Suprapubic skin (tissue), 4 donors: ENCODE measurements around the gene PRICKLE2.

Experiments used
- EP300 ChIP-seq: sonication (generic); formaldehyde crosslinking; IDR thresholded peaks from one replicate; pipeline ENCODE4 v1.6.1; 2017; ENCODE audit warnings: antibody characterized with exemption
- POLR2A ChIP-seq, 2 donors: fragments of 450-650 bp; IDR thresholded peaks; one replicate each; pipeline ENCODE4 v1.6.1; 2017; ENCODE audit warnings: antibody characterized with exemption in 2 of 2, mild to moderate bottlenecking in 2 of 2, moderate library complexity in 2 of 2
- POLR2AphosphoS5 ChIP-seq, 3 donors: sonication (generic); formaldehyde crosslinking; IDR thresholded peaks; one replicate each; pipeline ENCODE4 v1.6.1; 2017; ENCODE audit warnings: antibody characterized with exemption in 3 of 3
- TF ChIP-seq, protein P1 (sequence below), 2 donors: fragments of 200-600 bp in 1 of 2; fragments of 450-650 bp in 1 of 2; sonication (generic) in 1 of 2; IDR thresholded peaks; one replicate each; pipeline ENCODE4 v1.5.1; 2016 to 2019; ENCODE audit warnings: antibody characterized with exemption in 2 of 2, mild to moderate bottlenecking in 1 of 2, moderate library complexity in 1 of 2

DNA sequence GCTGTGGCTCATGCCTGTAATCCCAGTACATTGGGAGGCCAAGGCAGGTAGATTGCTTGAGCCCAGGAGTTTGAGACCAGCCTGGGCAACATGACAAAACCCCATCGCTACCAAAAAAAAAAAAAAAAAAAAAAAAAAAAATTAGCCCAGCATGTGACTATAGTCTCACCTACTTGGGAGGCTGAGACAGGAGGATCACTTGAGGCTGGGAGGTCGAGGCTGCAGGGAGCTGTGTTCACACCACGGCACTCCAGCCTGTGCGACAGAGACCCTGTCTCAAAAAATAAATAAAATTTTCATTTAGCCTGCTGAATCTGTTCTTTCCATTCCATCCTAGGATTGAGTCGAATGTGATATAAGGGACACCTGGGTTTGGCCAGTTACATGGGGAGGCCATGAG is 14.6 kb upstream of the PRICKLE2 start:
- TF ChIP-seq, protein P1, sequence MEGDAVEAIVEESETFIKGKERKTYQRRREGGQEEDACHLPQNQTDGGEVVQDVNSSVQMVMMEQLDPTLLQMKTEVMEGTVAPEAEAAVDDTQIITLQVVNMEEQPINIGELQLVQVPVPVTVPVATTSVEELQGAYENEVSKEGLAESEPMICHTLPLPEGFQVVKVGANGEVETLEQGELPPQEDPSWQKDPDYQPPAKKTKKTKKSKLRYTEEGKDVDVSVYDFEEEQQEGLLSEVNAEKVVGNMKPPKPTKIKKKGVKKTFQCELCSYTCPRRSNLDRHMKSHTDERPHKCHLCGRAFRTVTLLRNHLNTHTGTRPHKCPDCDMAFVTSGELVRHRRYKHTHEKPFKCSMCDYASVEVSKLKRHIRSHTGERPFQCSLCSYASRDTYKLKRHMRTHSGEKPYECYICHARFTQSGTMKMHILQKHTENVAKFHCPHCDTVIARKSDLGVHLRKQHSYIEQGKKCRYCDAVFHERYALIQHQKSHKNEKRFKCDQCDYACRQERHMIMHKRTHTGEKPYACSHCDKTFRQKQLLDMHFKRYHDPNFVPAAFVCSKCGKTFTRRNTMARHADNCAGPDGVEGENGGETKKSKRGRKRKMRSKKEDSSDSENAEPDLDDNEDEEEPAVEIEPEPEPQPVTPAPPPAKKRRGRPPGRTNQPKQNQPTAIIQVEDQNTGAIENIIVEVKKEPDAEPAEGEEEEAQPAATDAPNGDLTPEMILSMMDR (IDR thresholded peaks at IDR 0.05), result no peak
- TF ChIP-seq POLR2A (IDR thresholded peaks at IDR 0.05), result no peak
- no peak for TF ChIP-seq POLR2AphosphoS5 (IDR thresholded peaks at IDR 0.05)
- TF ChIP-seq EP300, result no peak
